A549 (cell line): ENCODE measurements around the gene ATP2C1.

Source experiments
- CHD2 ChIP-seq: fragments of 150-350 bp; IDR thresholded peaks from 2 replicates; pipeline ENCODE4 v1.6.1; 2014; ENCODE audit warnings: low read length; ENCODE audit not compliant: partially characterized antibody
- KDM5A ChIP-seq: fragments of 200-600 bp; sonication (generic); IDR thresholded peaks from 2 replicates; pipeline ENCODE4 v1.6.1; 2016; ENCODE audit warnings: antibody characterized with exemption, mild to moderate bottlenecking
- MYC ChIP-seq: IDR thresholded peaks from 2 replicates; pipeline ENCODE4 v1.6.1; 2012; ENCODE audit warnings: mild to moderate bottlenecking, inconsistent platforms, low read length, improper control_type of control experiment, borderline replicate concordance
- NR3C1 ChIP-seq: fragments of >200 bp; sonication (Bioruptor Twin); formaldehyde crosslinking; IDR thresholded peaks from 3 replicates; pipeline ENCODE4 v1.6.1; 2017
- POLR2A ChIP-seq: IDR thresholded peaks from 2 replicates; pipeline ENCODE4 v1.6.1; 2012; ENCODE audit warnings: mild to moderate bottlenecking, low read length
- RAD21 ChIP-seq, 2 experiments: fragments of >200 bp in 1 of 2; sonication (Bioruptor Twin) in 1 of 2; formaldehyde crosslinking in 1 of 2; IDR thresholded peaks in 1 of 2; conservative IDR thresholded peaks in 1 of 2; 2 replicates in 1 of 2; 3 replicates in 1 of 2; pipeline ENCODE4 v1.6.1; 2012 to 2018; ENCODE audit warnings: inconsistent platforms in 1 of 2
- RFX5 ChIP-seq: fragments of 450-650 bp; IDR thresholded peaks from 2 replicates; pipeline ENCODE4 v1.7.1; 2014; ENCODE audit warnings: antibody characterized with exemption, mild to moderate bottlenecking, moderate library complexity
- RNF2 ChIP-seq: fragments of 200-600 bp; sonication (generic); IDR thresholded peaks from 2 replicates; pipeline ENCODE4 v1.6.1; 2016; ENCODE audit warnings: low read depth, mild to moderate bottlenecking, antibody characterized with exemption, moderate library complexity, borderline replicate concordance
- TP53 ChIP-seq: fragments of 250-450 bp; sonication (Bioruptor Pico); IDR thresholded peaks from 2 replicates; pipeline ENCODE4 v1.5.0; 2021; ENCODE audit warnings: mild to moderate bottlenecking, moderate library complexity
- TF ChIP-seq, protein P1 (sequence below): fragments of >200 bp; sonication (Bioruptor Twin); formaldehyde crosslinking; IDR thresholded peaks from 3 replicates; pipeline ENCODE4 v1.5.1; 2016
- TF ChIP-seq, protein P2 (sequence below): fragments of >200 bp; sonication (Bioruptor Twin); formaldehyde crosslinking; IDR thresholded peaks from 2 replicates; pipeline ENCODE4 v1.6.1; 2016

DNA sequence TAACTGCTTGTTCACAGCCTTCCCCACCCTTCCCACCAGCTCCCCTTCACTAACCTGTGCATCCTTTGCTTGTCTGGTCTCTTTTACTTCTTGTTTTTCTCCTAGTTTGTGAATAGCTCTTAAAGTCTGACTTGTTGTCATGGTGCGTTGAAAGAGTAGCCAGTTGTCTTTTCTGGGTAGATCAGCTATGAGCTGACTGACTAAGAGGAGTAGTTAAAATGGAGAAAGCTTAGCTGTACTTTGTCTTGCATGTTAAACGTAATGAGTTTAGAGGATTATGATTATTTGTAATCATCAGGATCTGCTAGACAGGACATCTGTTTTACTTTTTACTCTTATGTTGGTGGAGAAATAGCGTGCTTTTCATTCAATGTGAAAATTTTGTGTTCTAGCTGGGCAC is 35.9 kb downstream of the ATP2C1 start:
- TF ChIP-seq TP53 (CRISPR knock-in tag): no peak
- no peak for TF ChIP-seq KDM5A
- TF ChIP-seq CHD2: no peak
- no peak for TF ChIP-seq POLR2A
- TF ChIP-seq MYC: no peak
- no peak for TF ChIP-seq NR3C1
- TF ChIP-seq, protein P1, sequence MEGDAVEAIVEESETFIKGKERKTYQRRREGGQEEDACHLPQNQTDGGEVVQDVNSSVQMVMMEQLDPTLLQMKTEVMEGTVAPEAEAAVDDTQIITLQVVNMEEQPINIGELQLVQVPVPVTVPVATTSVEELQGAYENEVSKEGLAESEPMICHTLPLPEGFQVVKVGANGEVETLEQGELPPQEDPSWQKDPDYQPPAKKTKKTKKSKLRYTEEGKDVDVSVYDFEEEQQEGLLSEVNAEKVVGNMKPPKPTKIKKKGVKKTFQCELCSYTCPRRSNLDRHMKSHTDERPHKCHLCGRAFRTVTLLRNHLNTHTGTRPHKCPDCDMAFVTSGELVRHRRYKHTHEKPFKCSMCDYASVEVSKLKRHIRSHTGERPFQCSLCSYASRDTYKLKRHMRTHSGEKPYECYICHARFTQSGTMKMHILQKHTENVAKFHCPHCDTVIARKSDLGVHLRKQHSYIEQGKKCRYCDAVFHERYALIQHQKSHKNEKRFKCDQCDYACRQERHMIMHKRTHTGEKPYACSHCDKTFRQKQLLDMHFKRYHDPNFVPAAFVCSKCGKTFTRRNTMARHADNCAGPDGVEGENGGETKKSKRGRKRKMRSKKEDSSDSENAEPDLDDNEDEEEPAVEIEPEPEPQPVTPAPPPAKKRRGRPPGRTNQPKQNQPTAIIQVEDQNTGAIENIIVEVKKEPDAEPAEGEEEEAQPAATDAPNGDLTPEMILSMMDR: no peak
- TF ChIP-seq, protein P2, sequence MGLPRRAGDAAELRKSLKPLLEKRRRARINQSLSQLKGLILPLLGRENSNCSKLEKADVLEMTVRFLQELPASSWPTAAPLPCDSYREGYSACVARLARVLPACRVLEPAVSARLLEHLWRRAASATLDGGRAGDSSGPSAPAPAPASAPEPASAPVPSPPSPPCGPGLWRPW: no peak
- no peak for TF ChIP-seq RAD21 (conservative IDR thresholded peaks at IDR 0.05 in 1 of 2, IDR thresholded peaks at IDR 0.05 in 1 of 2)
- TF ChIP-seq RNF2: no peak
- TF ChIP-seq RFX5: no peak
